HL-60 (cell line): ENCODE data around the gene ANGPTL2.

Experiments
- DNase-seq, 2 experiments: peaks; one replicate each; pipeline ENCODE4 v3.0.0-alpha.2; 2010 to 2020; ENCODE audit warnings: low read depth in 1 of 2, low spot score in 1 of 2
- H3K27ac ChIP-seq: fragments of 250-450 bp; sonication (Bioruptor Pico); replicated peaks from 2 replicates; pipeline ENCODE4 v1.5.1; 2020; ENCODE audit warnings: mild to moderate bottlenecking, moderate library complexity
- H3K27me3 ChIP-seq: fragments of 250-450 bp; sonication (Bioruptor Pico); 2 replicates; pipeline ENCODE4 v1.5.1; 2021; ENCODE audit warnings: mild to moderate bottlenecking, moderate library complexity; ENCODE audit not compliant: insufficient read depth, poor library complexity, severe bottlenecking
- H3K4me3 ChIP-seq: replicated peaks from 2 replicates; pipeline ENCODE4 v1.5.1; 2011; ENCODE audit warnings: mild to moderate bottlenecking, control low read depth, low read length; ENCODE audit not compliant: insufficient read depth
- CTCF ChIP-seq: IDR thresholded peaks from one replicate; pipeline ENCODE4 v1.5.1; 2011; ENCODE audit warnings: low read length, control low read depth, inconsistent platforms; ENCODE audit not compliant: insufficient read depth
- GABPA ChIP-seq: IDR thresholded peaks from 2 replicates; pipeline ENCODE4 v1.6.1; 2012; ENCODE audit warnings: low read depth
- POLR2AphosphoS5 ChIP-seq: IDR thresholded peaks from 2 replicates; pipeline ENCODE4 v1.6.1; 2012; ENCODE audit warnings: low read depth
- SPI1 ChIP-seq: IDR thresholded peaks from 2 replicates; pipeline ENCODE4 v1.6.1; 2012; ENCODE audit warnings: low read depth, mild to moderate bottlenecking, borderline replicate concordance
- TF ChIP-seq, protein P1 (sequence below): IDR thresholded peaks from 2 replicates; pipeline ENCODE4 v1.6.1; 2012; ENCODE audit warnings: low read depth; ENCODE audit not compliant: insufficient replicate concordance

ANGPTL2 gene

GRCh38 chr9:127061411-127061810, 61.0 kb downstream of the ANGPTL2 start:
- TF ChIP-seq SPI1 (no peak), CTCF (no peak), POLR2AphosphoS5 (no peak), GABPA (no peak)
- TF ChIP-seq, protein P1, sequence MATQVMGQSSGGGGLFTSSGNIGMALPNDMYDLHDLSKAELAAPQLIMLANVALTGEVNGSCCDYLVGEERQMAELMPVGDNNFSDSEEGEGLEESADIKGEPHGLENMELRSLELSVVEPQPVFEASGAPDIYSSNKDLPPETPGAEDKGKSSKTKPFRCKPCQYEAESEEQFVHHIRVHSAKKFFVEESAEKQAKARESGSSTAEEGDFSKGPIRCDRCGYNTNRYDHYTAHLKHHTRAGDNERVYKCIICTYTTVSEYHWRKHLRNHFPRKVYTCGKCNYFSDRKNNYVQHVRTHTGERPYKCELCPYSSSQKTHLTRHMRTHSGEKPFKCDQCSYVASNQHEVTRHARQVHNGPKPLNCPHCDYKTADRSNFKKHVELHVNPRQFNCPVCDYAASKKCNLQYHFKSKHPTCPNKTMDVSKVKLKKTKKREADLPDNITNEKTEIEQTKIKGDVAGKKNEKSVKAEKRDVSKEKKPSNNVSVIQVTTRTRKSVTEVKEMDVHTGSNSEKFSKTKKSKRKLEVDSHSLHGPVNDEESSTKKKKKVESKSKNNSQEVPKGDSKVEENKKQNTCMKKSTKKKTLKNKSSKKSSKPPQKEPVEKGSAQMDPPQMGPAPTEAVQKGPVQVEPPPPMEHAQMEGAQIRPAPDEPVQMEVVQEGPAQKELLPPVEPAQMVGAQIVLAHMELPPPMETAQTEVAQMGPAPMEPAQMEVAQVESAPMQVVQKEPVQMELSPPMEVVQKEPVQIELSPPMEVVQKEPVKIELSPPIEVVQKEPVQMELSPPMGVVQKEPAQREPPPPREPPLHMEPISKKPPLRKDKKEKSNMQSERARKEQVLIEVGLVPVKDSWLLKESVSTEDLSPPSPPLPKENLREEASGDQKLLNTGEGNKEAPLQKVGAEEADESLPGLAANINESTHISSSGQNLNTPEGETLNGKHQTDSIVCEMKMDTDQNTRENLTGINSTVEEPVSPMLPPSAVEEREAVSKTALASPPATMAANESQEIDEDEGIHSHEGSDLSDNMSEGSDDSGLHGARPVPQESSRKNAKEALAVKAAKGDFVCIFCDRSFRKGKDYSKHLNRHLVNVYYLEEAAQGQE, result no peak
- Histone ChIP-seq H3K27ac (no peak overlapping the region), H3K4me3 (no peak overlapping the region), H3K27me3 (no peaks in the 10 kb centered on the region)
- no peak for DNase-seq

DNA sequence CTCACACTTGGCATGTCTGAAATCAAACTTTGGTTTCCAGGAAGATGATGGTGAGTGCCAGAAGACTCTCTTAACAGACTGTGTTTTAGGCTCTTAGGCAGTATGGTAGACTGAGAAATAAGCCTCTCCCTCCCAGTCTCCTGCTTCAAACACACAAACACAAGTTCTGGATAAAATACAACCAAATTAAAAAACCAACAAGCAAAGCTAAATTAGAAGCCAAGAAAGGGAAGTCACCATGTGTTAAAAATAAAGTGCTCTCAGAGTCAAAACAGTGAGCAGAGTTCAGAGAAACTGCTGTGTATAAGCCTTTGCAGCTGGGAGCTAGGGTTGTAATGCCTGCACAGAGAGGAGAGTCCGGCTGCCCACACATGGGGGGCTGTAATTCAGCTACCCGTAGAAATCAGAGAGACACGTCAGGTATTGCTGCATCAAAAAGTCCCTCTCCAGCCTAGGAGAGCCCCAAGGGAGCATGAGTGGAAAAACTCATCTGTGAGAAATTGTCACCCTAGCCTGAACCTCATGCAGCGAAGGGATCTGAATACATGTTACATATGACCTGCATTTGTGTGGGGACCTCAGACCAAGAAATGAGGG, 62.6 kb downstream of the ANGPTL2 start:
- no peak overlapping the region for H3K27ac ChIP-seq

DNA sequence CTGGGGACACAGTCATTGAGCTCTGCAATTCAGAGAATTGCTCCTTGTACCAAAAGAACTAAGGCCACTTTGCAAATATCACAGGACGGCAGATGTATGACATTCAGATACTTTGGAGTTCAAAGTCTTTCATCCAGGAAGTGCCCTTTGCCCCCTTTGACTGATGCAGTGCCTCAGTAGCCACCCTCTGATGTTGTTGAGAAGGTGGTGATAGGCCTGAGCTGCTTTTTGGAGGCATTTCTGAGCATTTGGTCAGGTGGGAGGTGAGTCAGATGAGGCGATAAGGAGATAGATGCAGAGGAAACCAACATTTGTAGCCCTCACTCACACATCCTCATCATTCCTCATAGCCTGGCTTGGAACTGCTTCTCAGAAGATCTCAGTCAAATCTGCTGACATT, 63.4 kb downstream of the ANGPTL2 start:
- Histone ChIP-seq H3K27me3 (no peaks in the 10 kb centered on the region), H3K4me3 (no peak overlapping the region)
- DNase-seq, result no peak

More for the DNA sequence above, 62.6 kb downstream of the ANGPTL2 start:
- no peak for DNase-seq
- TF ChIP-seq POLR2AphosphoS5, result no peak
- TF ChIP-seq SPI1, result no peak
- TF ChIP-seq CTCF, result no peak
- TF ChIP-seq, protein P1, result no peak
- TF ChIP-seq GABPA, result no peak
- Histone ChIP-seq H3K4me3 (no peak overlapping the region), H3K27me3 (no peaks in the 10 kb centered on the region)

More for the DNA sequence above, 63.4 kb downstream of the ANGPTL2 start:
- TF ChIP-seq GABPA, result no peak
- TF ChIP-seq CTCF, result no peak
- TF ChIP-seq POLR2AphosphoS5, result no peak
- TF ChIP-seq SPI1, result no peak
- TF ChIP-seq, protein P1, result no peak
- H3K27ac ChIP-seq, result no peak overlapping the region
